Breast epithelium (tissue), 4 donors: ENCODE data around the gene PDIA5. TPM values are rescaled to one million over a fixed set of nuclear protein-coding genes. Genes with fewer than 3 reads are reported as not detected.
A peak's percentile ranks its signal among the peaks of the same experiment; 100 is the strongest.

Experiments used
- DNase-seq, 2 donors: peaks; one replicate each; pipeline ENCODE4 v3.0.0-alpha.2; 2019; ENCODE audit warnings: low spot score in 2 of 2
- H3K27ac ChIP-seq, 2 donors: fragments of 200-600 bp; sonication (generic) in 1 of 2; one replicate each; pipeline ENCODE4 v1.5.1; 2016 to 2019; ENCODE audit warnings: mild to moderate bottlenecking in 1 of 2
- H3K27me3 ChIP-seq, 2 donors: fragments of 200-600 bp; sonication (generic) in 1 of 2; one replicate each; pipeline versions ENCODE4 v1.5.1 to v1.6.0; 2017 to 2019; ENCODE audit warnings: control low read depth in 1 of 2, mild to moderate bottlenecking in 1 of 2
- H3K36me3 ChIP-seq: fragments of 200-600 bp; one replicate; pipeline ENCODE4 v1.5.1; 2019
- H3K4me1 ChIP-seq, 2 donors: fragments of 200-600 bp; sonication (generic); one replicate each; pipeline ENCODE4 v1.5.1; 2016 to 2019; ENCODE audit warnings: control low read depth in 1 of 2
- H3K4me3 ChIP-seq, 3 donors: fragments of 200-600 bp; sonication (generic); 1 replicate in 2 of 3; 2 replicates in 1 of 3; pipeline ENCODE4 v1.5.1; 2016 to 2019; ENCODE audit warnings: mild to moderate bottlenecking in 3 of 3, moderate library complexity in 2 of 3
- H3K9me3 ChIP-seq, 2 donors: fragments of 200-600 bp; sonication (generic) in 1 of 2; one replicate each; pipeline ENCODE4 v1.5.1; 2016 to 2019; ENCODE audit warnings: control low read depth in 1 of 2
- POLR2A ChIP-seq: fragments of 450-650 bp; IDR thresholded peaks from one replicate; pipeline ENCODE4 v1.6.1; 2016; ENCODE audit warnings: antibody characterized with exemption, mild to moderate bottlenecking, moderate library complexity
- POLR2AphosphoS5 ChIP-seq, 3 donors: sonication (generic); formaldehyde crosslinking; IDR thresholded peaks; one replicate each; pipeline ENCODE4 v1.6.1; 2017; ENCODE audit warnings: antibody characterized with exemption in 3 of 3
- intact Hi-C: fragments of 100-400 bp; cut with DNase I; formaldehyde crosslinking; loops from one replicate; pipeline ENCODE4 v1.15.1; 2023; ENCODE audit warnings: low total_unique reads
- total RNA-seq, 3 donors: library from RNA; depleted of rRNA; stranded (reverse); fragments of >200 nt; gene quantifications; one replicate each; pipeline ENCODE4 v1.1.0, GENCODE V29; 2016
- TF ChIP-seq, protein P1 (sequence below), 3 donors: fragments of 450-650 bp; IDR thresholded peaks; one replicate each; pipeline ENCODE4 v1.5.1; 2016 to 2017; ENCODE audit warnings: antibody characterized with exemption in 3 of 3, mild to moderate bottlenecking in 3 of 3, moderate library complexity in 3 of 3

PDIA5 gene
- total RNA-seq, 3 donors from 2014 or later, result 10.7 to 26.5 (median 11.0) TPM

DNA sequence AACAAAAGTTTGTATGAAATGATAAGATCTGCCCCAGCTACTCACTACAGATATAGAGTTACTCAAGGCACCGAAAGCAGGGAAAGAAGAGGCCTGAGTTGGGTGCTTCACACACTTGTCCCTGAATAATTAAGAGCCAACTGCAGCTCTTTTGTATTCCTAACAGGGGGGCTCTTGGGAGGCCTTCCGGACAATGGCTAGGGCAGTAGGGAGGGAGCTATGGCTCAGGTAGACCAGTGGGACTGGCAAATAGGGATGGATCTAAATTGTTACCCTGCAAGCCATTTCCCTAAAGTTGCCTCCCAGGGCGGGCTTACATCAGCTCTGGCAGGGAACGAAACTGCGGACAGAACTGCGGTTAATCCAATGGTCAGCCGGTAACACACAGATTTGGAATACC, 45.4 kb upstream of the PDIA5 start:
- Histone ChIP-seq H3K36me3 (no peaks in the 10 kb centered on the region), H3K4me3 (no peak overlapping the region), H3K4me1 (peaks cover 0 to under 1% of the 10 kb centered on the region in 2 donors), H3K27ac (no peak overlapping the region), H3K9me3 (no peaks in the 10 kb centered on the region), H3K27me3 (peaks cover 0 to 15% of the 10 kb centered on the region in 2 donors)
- intact Hi-C loops, result no loop called here
- DNase-seq, result no peak
- TF ChIP-seq, protein P1, sequence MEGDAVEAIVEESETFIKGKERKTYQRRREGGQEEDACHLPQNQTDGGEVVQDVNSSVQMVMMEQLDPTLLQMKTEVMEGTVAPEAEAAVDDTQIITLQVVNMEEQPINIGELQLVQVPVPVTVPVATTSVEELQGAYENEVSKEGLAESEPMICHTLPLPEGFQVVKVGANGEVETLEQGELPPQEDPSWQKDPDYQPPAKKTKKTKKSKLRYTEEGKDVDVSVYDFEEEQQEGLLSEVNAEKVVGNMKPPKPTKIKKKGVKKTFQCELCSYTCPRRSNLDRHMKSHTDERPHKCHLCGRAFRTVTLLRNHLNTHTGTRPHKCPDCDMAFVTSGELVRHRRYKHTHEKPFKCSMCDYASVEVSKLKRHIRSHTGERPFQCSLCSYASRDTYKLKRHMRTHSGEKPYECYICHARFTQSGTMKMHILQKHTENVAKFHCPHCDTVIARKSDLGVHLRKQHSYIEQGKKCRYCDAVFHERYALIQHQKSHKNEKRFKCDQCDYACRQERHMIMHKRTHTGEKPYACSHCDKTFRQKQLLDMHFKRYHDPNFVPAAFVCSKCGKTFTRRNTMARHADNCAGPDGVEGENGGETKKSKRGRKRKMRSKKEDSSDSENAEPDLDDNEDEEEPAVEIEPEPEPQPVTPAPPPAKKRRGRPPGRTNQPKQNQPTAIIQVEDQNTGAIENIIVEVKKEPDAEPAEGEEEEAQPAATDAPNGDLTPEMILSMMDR (IDR thresholded peaks at IDR 0.05), result no peak

DNA sequence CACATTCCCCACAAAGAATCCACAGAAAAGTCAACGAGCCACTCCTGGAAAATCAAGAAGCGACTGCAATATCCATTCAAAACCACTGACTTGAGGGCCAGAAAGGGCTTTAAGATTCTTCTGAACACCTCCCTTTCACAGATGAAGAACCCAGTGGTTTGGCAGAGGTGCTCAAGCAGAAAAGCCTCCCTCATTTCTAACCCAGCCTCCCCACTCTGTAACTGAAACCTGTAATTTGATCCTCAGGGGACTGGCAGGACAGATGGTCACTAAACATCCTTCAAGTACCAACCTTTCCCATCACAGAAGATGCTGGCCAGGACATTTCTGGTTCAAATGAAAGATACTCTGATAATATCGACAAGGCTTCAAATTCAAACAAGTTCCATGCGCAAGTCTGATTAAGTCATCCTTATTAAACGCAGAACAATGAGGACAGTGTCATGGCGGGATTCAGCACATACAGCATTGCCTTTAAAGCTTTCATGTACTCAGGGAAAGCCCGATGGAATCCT, 44.8 kb upstream of the PDIA5 start:
- Histone ChIP-seq H3K9me3 (no peaks in the 10 kb centered on the region), H3K27me3 (peaks cover 0 to 22% of the 10 kb centered on the region in 2 donors), H3K36me3 (no peaks in the 10 kb centered on the region), H3K4me3 (no peak overlapping the region), H3K4me1 (peaks cover 4 to 5% of the 10 kb centered on the region in 2 donors), H3K27ac (no peak overlapping the region)
- TF ChIP-seq POLR2AphosphoS5 (IDR thresholded peaks at IDR 0.05), result no peak
- TF ChIP-seq, protein P1 (IDR thresholded peaks at IDR 0.05), result no peak
- TF ChIP-seq POLR2A, result no peak
- intact Hi-C loops, result no loop called here
- no peak for DNase-seq

DNA sequence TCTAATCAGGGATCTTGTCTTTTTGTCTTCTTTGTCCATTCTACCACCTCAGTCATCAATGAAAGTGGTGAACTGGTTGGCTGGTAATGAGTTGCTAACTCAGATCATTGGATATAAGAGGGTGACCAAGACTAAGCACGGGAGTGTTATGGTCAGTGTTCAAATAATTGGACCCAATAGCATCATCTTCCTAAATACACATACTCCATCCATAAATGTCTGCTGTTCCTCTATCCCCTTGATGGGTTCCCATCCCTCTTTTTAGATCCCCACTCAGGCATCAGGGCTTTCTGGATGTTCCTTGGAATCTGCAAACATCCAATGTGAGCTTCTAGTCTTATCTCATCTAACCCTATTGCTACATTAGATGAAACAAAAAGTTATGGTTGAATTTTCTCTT, 42.8 kb upstream of the PDIA5 start:
- TF ChIP-seq POLR2A (no peak), POLR2AphosphoS5 (IDR thresholded peaks at IDR 0.05) (no peak)
- TF ChIP-seq, protein P1 (IDR thresholded peaks at IDR 0.05), result no peak
- H3K4me3 ChIP-seq, result no peak overlapping the region
- no peaks in the 10 kb centered on the region for H3K9me3 ChIP-seq
- DNase-seq, result no peak
- H3K27ac ChIP-seq, result no peak overlapping the region
- peaks cover 8% of the 10 kb centered on the region in 2 donors for H3K4me1 ChIP-seq
- intact Hi-C loops, result no loop called here
- peaks cover 3 to 34% of the 10 kb centered on the region in 2 donors for H3K27me3 ChIP-seq
- no peaks in the 10 kb centered on the region for H3K36me3 ChIP-seq

DNA sequence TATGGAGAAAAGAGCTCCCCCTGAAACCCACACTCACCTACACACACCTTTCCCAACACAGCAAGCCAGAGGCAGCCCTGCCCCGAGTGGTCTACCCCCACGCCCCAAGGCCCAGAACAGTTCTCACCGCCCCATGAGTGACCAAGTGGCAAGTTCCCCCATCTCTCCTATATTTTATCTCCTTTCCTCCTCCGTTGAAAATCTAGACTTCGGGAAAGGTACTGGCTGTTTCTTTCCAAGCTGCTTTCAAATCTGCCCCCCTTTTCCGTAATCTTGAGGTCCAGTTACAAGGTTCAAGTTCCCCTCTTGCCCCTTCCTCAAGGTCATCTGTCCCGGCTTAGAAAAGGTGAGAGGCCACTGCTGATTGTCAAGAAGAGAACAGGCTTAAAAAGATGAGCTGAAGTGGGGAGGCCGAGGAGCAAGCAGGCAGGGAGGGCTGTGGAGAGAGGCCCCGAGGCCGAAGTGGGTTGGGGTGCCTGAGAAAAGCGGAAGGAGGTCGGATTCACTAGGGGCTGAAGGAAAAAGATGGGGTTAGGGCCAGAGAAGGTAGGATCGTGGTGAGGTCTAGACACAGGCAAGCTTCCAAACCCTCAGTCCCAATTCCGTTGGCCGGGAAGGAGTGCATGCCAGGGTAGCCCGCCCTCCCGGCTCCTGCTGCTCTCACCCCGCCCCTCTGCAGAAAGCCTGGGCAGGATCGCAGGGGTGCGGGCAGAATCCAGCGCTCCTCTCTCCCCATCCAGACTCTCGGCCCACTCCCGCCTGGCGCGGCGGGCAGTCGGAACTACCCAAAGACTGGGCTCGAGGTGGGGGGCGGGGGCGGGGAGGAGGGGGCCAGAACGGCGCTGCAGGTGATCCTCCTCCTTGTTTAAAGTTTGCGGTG, 40.9 kb upstream of the PDIA5 start:
- DNase-seq, result no peak
- peaks cover 3 to 41% of the 10 kb centered on the region in 2 donors for H3K27me3 ChIP-seq
- H3K4me3 ChIP-seq, result peak overlapping the region; percentile 46 to 76 (median 55)
- intact Hi-C loops, result no loop called here
- TF ChIP-seq, protein P1 (IDR thresholded peaks at IDR 0.05), result no peak
- TF ChIP-seq POLR2A (no peak), POLR2AphosphoS5 (IDR thresholded peaks at IDR 0.05) (no peak)
- no peaks in the 10 kb centered on the region for H3K9me3 ChIP-seq
- no peak overlapping the region for H3K27ac ChIP-seq
- peaks cover 8% of the 10 kb centered on the region in 2 donors for H3K4me1 ChIP-seq
- H3K36me3 ChIP-seq, result no peaks in the 10 kb centered on the region
